Measurements from ENCODE around the gene KCNG1. TPM values are rescaled to one million over a fixed set of nuclear protein-coding genes. Genes with fewer than 3 reads are reported as not detected.

The KCNG1 gene
- total and polyA plus RNA-seq, 2 donors (not counting 1 experiment from before 2014, with no cell fraction given), result 16.9 to 57.7 TPM

DNA sequence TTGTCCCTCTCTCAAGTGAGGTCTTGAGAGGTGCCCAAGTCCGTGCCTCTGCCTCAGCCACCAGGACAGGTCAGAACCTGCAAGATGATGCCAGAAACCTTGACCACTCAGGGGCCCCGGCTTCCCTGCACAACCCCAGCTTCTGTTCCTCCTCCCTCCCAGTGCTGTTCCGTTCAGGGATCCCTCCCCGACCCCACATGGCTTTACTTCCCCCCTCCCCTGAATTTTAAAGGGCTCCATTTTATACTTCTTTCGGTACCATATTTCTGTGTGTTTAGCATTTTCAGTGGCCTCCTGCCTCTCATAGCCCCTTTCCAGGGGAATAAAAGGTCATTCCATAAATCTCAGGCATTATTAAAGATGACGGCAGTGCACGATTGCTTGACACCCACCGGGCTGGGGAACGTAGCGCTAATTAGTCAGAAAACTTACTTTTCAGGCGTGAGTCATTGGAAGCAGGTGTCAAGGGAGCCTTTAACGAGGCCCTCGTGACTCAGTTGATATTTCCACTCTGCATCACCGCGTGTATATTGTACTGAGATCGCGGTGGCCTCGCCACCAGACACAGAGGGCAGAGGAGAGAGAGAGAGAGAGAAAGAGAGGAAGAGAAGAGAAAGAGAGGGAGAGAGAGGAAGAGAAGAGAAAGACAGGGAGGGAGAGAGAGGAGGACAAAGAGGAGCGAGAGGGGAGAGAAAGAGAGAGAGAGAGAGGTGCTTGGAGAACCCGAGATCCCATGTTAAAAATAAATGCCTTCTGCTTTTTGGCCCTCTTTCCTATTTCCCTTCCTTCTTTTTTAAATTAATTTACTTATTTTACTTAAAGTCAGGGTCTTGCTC lies 21.3 kb downstream of the KCNG1 start:
- H3K79me2 ChIP-seq (ENCODE audit: control insufficient read depth, insufficient read depth, low read length), result no peaks in the 10 kb centered on the region
- Mint-ChIP-seq H3K27me3 (peaks cover 46% of the 10 kb centered on the region), H3K9me3 (ENCODE audit: insufficient read depth) (no peaks in the 10 kb centered on the region), H3K27ac (no peak overlapping the region), H3K4me1 (no peaks in the 10 kb centered on the region), H3K4me3 (no peak overlapping the region)
- ATAC-seq (ENCODE audit: low read depth) (no peak), DNase-seq (no peak)
- POLR2A ChIA-PET, result no interaction called here
- no peak overlapping the region for H2AFZ ChIP-seq (ENCODE audit: insufficient read depth, low read depth, low read length, poor library complexity, severe bottlenecking)
- H3K36me3 ChIP-seq (replicated peaks in 1 of 2; ENCODE audit: control extremely low read depth in 1 of 2, control insufficient read depth in 1 of 2, extremely low read depth in 1 of 2, insufficient read depth in 2 of 2, low read length in 1 of 2), result no peaks in the 10 kb centered on the region
- no peaks in the 10 kb centered on the region for H3K4me1 ChIP-seq (ENCODE audit: control insufficient read depth in 2 of 2, insufficient read depth in 2 of 2, low read length in 2 of 2)
- CTCF ChIA-PET, result interaction anchor here (1.0 to 1.4 kb wide), 2 partner anchors 9 to 14 kb away, joined by 4 to 7 read pairs; no protein-coding TSS in a partner anchor
- no peak overlapping the region for H3K4me2 ChIP-seq (replicated peaks; ENCODE audit: low read depth, low read length, poor library complexity, severe bottlenecking)
- H3K27me3 ChIP-seq (replicated peaks in 1 of 4; ENCODE audit: control extremely low read depth in 1 of 4, control insufficient read depth in 3 of 4, insufficient read depth in 4 of 4, low read length in 3 of 4), result no peaks in the 10 kb centered on the region
- WGBS (ENCODE audit: insufficient coverage), result 87% methylated on average over 13 of the region's 20 CpGs
- H3K9ac ChIP-seq (ENCODE audit: low read length), result no peak overlapping the region
- no peaks in the 10 kb centered on the region for H4K20me1 ChIP-seq (ENCODE audit: control insufficient read depth, insufficient read depth, low read length, poor library complexity, severe bottlenecking)
- intact Hi-C loops (cut with micrococcal nuclease), result no loop called here
- no peak overlapping the region for H3K27ac ChIP-seq (ENCODE audit: low read length in 2 of 2)
- TF ChIP-seq, protein P1, sequence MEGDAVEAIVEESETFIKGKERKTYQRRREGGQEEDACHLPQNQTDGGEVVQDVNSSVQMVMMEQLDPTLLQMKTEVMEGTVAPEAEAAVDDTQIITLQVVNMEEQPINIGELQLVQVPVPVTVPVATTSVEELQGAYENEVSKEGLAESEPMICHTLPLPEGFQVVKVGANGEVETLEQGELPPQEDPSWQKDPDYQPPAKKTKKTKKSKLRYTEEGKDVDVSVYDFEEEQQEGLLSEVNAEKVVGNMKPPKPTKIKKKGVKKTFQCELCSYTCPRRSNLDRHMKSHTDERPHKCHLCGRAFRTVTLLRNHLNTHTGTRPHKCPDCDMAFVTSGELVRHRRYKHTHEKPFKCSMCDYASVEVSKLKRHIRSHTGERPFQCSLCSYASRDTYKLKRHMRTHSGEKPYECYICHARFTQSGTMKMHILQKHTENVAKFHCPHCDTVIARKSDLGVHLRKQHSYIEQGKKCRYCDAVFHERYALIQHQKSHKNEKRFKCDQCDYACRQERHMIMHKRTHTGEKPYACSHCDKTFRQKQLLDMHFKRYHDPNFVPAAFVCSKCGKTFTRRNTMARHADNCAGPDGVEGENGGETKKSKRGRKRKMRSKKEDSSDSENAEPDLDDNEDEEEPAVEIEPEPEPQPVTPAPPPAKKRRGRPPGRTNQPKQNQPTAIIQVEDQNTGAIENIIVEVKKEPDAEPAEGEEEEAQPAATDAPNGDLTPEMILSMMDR (IDR thresholded peaks at IDR 0.05), result no peak
- no peak for TF ChIP-seq EZH2 (IDR thresholded peaks at IDR 0.05; ENCODE audit: borderline replicate concordance, insufficient read depth, low read depth, low read length, poor library complexity, severe bottlenecking)
- no peak overlapping the region for H3K4me3 ChIP-seq (ENCODE audit: control extremely low read depth in 1 of 5, extremely low read depth in 1 of 5, insufficient read depth in 1 of 5, low read depth in 2 of 5, low read length in 4 of 5)
- H3K9me3 ChIP-seq (ENCODE audit: control extremely low read depth in 1 of 3, control insufficient read depth in 2 of 3, insufficient read depth in 1 of 3, low read length in 2 of 3), result no peaks in the 10 kb centered on the region

DNA sequence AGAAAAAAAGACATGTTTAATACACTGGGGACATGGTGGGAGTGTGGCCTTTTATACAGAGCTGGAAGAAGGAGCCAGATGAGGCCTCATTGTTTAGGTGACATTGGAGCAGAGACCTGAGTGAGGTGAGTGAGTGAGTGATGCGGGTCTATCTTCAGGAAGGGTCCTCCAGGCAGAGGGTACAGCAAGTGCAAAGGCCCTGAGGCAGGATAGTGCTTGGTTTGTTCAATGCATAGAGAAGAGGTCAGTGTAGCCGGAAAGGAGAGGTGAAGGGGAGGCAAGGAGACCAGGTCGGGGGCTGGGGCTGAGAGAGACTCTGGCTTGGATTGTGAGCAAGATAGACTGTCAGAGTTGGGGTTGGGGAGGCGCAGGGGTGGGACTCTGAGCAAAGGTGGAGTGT lies 23.6 kb downstream of the KCNG1 start:
- no peaks in the 10 kb centered on the region for H3K4me1 Mint-ChIP-seq
- 86% methylated on average over 4 of the region's 4 CpGs for WGBS (ENCODE audit: insufficient coverage)
- ChIA-PET CTCF (interaction anchor here (2.2 kb wide), 1 partner anchor 308 kb away, joined by 8 read pairs; no protein-coding TSS in a partner anchor), POLR2A (no interaction called here)
- Histone ChIP-seq H3K4me1 (ENCODE audit: control insufficient read depth in 2 of 2, insufficient read depth in 2 of 2, low read length in 2 of 2) (no peaks in the 10 kb centered on the region), H3K4me3 (ENCODE audit: control extremely low read depth in 1 of 5, extremely low read depth in 1 of 5, insufficient read depth in 1 of 5, low read depth in 2 of 5, low read length in 4 of 5) (no peak overlapping the region), H3K36me3 (replicated peaks in 1 of 2; ENCODE audit: control extremely low read depth in 1 of 2, control insufficient read depth in 1 of 2, extremely low read depth in 1 of 2, insufficient read depth in 2 of 2, low read length in 1 of 2) (no peaks in the 10 kb centered on the region), H3K27ac (ENCODE audit: low read length in 2 of 2) (no peak overlapping the region), H3K79me2 (ENCODE audit: control insufficient read depth, insufficient read depth, low read length) (no peaks in the 10 kb centered on the region), H3K4me2 (replicated peaks; ENCODE audit: low read depth, low read length, poor library complexity, severe bottlenecking) (no peak overlapping the region), H3K9ac (ENCODE audit: low read length) (no peak overlapping the region), H2AFZ (ENCODE audit: insufficient read depth, low read depth, low read length, poor library complexity, severe bottlenecking) (no peak overlapping the region), H3K27me3 (replicated peaks in 1 of 4; ENCODE audit: control extremely low read depth in 1 of 4, control insufficient read depth in 3 of 4, insufficient read depth in 4 of 4, low read length in 3 of 4) (no peaks in the 10 kb centered on the region), H4K20me1 (ENCODE audit: control insufficient read depth, insufficient read depth, low read length, poor library complexity, severe bottlenecking) (no peaks in the 10 kb centered on the region), H3K9me3 (ENCODE audit: control extremely low read depth in 1 of 3, control insufficient read depth in 2 of 3, insufficient read depth in 1 of 3, low read length in 2 of 3) (no peaks in the 10 kb centered on the region)
- no peak overlapping the region for H3K27ac Mint-ChIP-seq
- TF ChIP-seq EZH2 (IDR thresholded peaks at IDR 0.05; ENCODE audit: borderline replicate concordance, insufficient read depth, low read depth, low read length, poor library complexity, severe bottlenecking), result no peak
- TF ChIP-seq, protein P1 (IDR thresholded peaks at IDR 0.05), result no peak
- intact Hi-C loops (cut with micrococcal nuclease), result no loop called here
- ATAC-seq (ENCODE audit: low read depth), result no peak
- no peak overlapping the region for H3K4me3 Mint-ChIP-seq
- H3K27me3 Mint-ChIP-seq, result peaks cover 36% of the 10 kb centered on the region
- H3K9me3 Mint-ChIP-seq (ENCODE audit: insufficient read depth), result no peaks in the 10 kb centered on the region
- no peak for DNase-seq
